Heart right ventricle (tissue), 16 donors: Measurements from ENCODE around the gene WDR90. TPM values are rescaled to one million over a fixed set of nuclear protein-coding genes. Genes with fewer than 3 reads are reported as not detected.

Source experiments
- ATAC-seq, 8 donors: fragments of 200-7000 bp; cut with Tn5 transposase; one replicate each; pipeline ENCODE4 v1.9.1; 2020; ENCODE audit warnings: mild to moderate bottlenecking in 8 of 8, moderate library complexity in 8 of 8, moderate number of reproducible peaks in 1 of 8
- DNase-seq, 2 donors: peaks; one replicate each; pipeline ENCODE4 v3.0.0-alpha.2; 2020
- H3K27ac ChIP-seq, 10 donors: fragments of 200-600 bp; sonication (generic) in 2 of 10; one replicate each; pipeline versions ENCODE4 v1.5.0 to v1.8.0; 2020 to 2022; ENCODE audit warnings: mild to moderate bottlenecking in 3 of 10
- H3K27me3 ChIP-seq, 7 donors: fragments of 200-600 bp; one replicate each; pipeline ENCODE4 v1.8.0; 2021 to 2022; ENCODE audit warnings: mild to moderate bottlenecking in 2 of 7
- H3K36me3 ChIP-seq, 9 donors: fragments of 200-600 bp; sonication (generic) in 1 of 9; one replicate each; pipeline versions ENCODE4 v1.5.0 to v1.8.0; 2020 to 2022; ENCODE audit warnings: mild to moderate bottlenecking in 2 of 9
- H3K4me1 ChIP-seq, 9 donors: fragments of 200-600 bp; sonication (generic) in 1 of 9; one replicate each; pipeline versions ENCODE4 v1.5.0 to v1.8.0; 2020 to 2022; ENCODE audit warnings: mild to moderate bottlenecking in 4 of 9
- H3K4me3 ChIP-seq, 10 donors: fragments of 200-600 bp; sonication (generic) in 2 of 10; one replicate each; pipeline versions ENCODE4 v1.5.0 to v1.8.0; 2020 to 2022; ENCODE audit warnings: mild to moderate bottlenecking in 7 of 10, moderate library complexity in 2 of 10
- H3K9me3 ChIP-seq, 11 donors: fragments of 200-600 bp in 10 of 11; sonication (generic) in 2 of 11; one replicate each; pipeline versions ENCODE4 v1.5.0 to v1.8.0; 2013 to 2022; ENCODE audit warnings: mild to moderate bottlenecking in 2 of 11, control low read depth in 1 of 11, moderate library complexity in 1 of 11
- WGBS, 2 donors: extraction: QIAGEN DNeasy Blood & Tissue Kit; methylation state at CpG; one replicate each; pipeline ENCODE4 v1.1.7; 2013; ENCODE audit warnings: inconsistent platforms in 1 of 2; 5-methylcytosine and 5-hydroxymethylcytosine counted together
- intact Hi-C, 10 donors: fragments of 100-400 bp; cut with DNase I; formaldehyde crosslinking; loops; one replicate each; pipeline versions ENCODE4 v1.11.1 to v1.14.2; 2022
- polyA plus RNA-seq, 2 donors: library from polyadenylated mRNA; stranded (reverse); fragments of 200-250 nt; gene quantifications; one replicate each; pipeline ENCODE4 v1.2.3, GENCODE V29; 2013
- total RNA-seq, 10 donors: library from RNA; stranded (reverse); fragmentation: NEBNext Ultra II Directional in 3 of 10; extraction: Animal tissue kit (Norgen Biotek cat#: 25700) in 3 of 10; gene quantifications; one replicate each; pipeline versions ENCODE4 v1.2.1 to v1.2.4, GENCODE V29; 2021 to 2023
- TF ChIP-seq, protein P1 (sequence below), 9 donors: fragments of 200-600 bp; sonication (generic) in 2 of 9; IDR thresholded peaks; one replicate each; pipeline versions ENCODE4 v1.5.0 to v1.8.0; 2021 to 2022; ENCODE audit warnings: antibody characterized with exemption in 9 of 9, mild to moderate bottlenecking in 5 of 9, moderate library complexity in 1 of 9
- donor health status: Arrhythmogenic right ventricular cardiomyopathy.
- donor health status: ischemic (EF 13 %, LVEDD 7.1; RV severe dilation, severe dysfunction).
- donor health status: healthy with polysubstance abuse.
- donor health status: DM: no; HTN: yes; CAD: no.
- donor health status: DM: no; HTN: no; CAD: no.
- donor health status: ischemic (EF 25% LVEDD 6.9; RV normal size, moderate dysfunction).
- donor health status: ischemic (EF 25% LVEDD 5.7; RV mildly dilated, moderate dysfunction).
- donor health status: healthy.
- donor health status: DM: yes; HTN: yes; CAD: no.
- donor health status: Ischemic cardiomyopathy.
- donor health status: ischemic (EF 35%, LVEDD 5.7; RV mildly dilated, moderate dysfunction).
- donor health status: nonischemic (EF 11% LVEDD 7.7; RV severe dilation, severe dysfunction).
- donor health status: DM: yes; HTN: yes; CAD: no.
- donor health status: PGD.
- donor health status: ischemic (EF 29% LVEDD 5.4; RV normal size, mild dysfunction).
- donor health status: nonischemic (EF 23%, LVEDD 6.1; RV moderate dilation, normal function).

Gene WDR90
- total and polyA plus RNA-seq, 12 donors: 7.1 to 23.8 (median 9.9) TPM

DNA sequence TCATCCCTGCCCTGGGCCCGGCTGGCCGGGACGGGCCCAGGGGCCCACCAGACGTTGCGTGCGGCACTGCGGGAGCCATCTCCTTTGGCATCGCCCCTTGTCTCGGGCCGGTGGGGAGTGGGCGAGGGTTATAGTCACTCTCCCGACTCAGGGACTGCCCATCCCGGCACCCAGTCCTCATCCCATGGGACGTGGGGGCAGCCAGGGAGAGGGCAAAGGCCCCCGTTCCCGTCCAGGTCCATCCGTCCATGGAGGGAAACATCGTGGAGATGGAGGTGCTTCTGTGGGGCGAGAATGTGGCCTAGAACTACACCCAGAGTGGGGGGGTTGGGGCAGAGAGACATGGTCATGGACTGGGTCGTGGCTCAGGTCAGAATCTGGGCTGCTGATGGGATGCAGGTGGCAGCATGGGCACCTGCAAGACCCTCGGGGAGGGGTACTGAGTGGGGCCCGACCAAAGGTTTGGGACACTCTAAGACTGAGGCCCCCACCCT is 2.4 kb upstream of the WDR90 start:
- intact Hi-C loops: no loop called here
- TF ChIP-seq, protein P1, sequence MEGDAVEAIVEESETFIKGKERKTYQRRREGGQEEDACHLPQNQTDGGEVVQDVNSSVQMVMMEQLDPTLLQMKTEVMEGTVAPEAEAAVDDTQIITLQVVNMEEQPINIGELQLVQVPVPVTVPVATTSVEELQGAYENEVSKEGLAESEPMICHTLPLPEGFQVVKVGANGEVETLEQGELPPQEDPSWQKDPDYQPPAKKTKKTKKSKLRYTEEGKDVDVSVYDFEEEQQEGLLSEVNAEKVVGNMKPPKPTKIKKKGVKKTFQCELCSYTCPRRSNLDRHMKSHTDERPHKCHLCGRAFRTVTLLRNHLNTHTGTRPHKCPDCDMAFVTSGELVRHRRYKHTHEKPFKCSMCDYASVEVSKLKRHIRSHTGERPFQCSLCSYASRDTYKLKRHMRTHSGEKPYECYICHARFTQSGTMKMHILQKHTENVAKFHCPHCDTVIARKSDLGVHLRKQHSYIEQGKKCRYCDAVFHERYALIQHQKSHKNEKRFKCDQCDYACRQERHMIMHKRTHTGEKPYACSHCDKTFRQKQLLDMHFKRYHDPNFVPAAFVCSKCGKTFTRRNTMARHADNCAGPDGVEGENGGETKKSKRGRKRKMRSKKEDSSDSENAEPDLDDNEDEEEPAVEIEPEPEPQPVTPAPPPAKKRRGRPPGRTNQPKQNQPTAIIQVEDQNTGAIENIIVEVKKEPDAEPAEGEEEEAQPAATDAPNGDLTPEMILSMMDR (IDR thresholded peaks at IDR 0.05): no peak
- no peaks in the 10 kb centered on the region for H3K27me3 ChIP-seq
- ATAC-seq (no peak), DNase-seq (no peak)
- peak overlapping the region in 4 of 10 donors; percentile 16 to 33 (median 22) for H3K4me3 ChIP-seq
- peaks cover 37 to 79% (median 64%) of the 10 kb centered on the region in 9 donors for H3K4me1 ChIP-seq
- H3K27ac ChIP-seq: peak overlapping the region; percentile 64 to 96 (median 80)
- 73 to 77% methylated on average over 22 of the region's 22 CpGs for WGBS, 2 donors
- H3K9me3 ChIP-seq: no peaks in the 10 kb centered on the region
- H3K36me3 ChIP-seq: peaks cover 0 to 3% (median 0%) of the 10 kb centered on the region in 9 donors

DNA sequence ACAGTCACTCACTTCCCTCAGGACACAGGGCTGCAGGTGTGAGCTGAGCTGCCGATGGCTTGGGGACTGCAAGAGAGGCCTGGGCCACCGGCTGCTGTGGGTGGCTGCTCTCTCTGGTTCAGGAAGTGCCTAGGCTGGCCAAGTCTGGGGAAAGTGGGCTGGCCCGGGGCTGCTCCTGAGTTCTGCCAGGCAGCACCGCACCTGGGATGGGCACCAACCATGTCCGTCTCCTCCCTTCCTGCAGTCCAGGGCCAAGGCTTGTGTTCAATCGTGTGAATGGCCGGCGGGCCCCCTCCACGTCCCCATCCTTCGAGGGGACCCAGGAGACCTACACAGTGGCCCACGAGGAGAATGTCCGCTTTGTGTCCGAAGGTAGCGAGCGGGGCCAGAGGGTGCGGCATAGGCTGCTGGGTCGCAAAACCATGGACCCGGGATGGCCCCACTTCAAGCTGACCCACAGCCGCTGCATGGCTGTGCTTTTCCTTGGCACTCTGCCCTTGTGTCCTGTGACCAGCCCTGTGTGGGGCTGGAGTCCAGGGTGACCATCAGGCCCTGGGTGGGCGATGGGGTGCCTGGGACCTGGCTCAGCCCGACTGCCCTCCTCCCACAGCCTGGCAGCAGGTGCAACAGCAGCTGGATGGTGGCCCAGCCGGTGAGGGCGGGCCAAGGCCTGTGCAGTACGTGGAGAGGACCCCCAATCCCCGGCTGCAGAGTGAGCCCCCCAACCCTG is 1.8 kb upstream of the WDR90 start:
- peaks cover 0 to 5% (median 0%) of the 10 kb centered on the region in 9 donors for H3K36me3 ChIP-seq
- H3K4me1 ChIP-seq: peaks cover 37 to 78% (median 64%) of the 10 kb centered on the region in 9 donors
- intact Hi-C loops: no loop called here
- no peak overlapping the region for H3K4me3 ChIP-seq
- ATAC-seq (peak in 5 of 8 donors; percentile 0 to 7 (median 3)), DNase-seq (no peak)
- 65 to 68% methylated on average over 25 of the region's 25 CpGs for WGBS, 2 donors
- no peaks in the 10 kb centered on the region for H3K27me3 ChIP-seq
- H3K9me3 ChIP-seq: no peaks in the 10 kb centered on the region
- peak overlapping the region in 8 of 10 donors; percentile 80 to 96 (median 92) for H3K27ac ChIP-seq
- TF ChIP-seq, protein P1 (IDR thresholded peaks at IDR 0.05): no peak

DNA sequence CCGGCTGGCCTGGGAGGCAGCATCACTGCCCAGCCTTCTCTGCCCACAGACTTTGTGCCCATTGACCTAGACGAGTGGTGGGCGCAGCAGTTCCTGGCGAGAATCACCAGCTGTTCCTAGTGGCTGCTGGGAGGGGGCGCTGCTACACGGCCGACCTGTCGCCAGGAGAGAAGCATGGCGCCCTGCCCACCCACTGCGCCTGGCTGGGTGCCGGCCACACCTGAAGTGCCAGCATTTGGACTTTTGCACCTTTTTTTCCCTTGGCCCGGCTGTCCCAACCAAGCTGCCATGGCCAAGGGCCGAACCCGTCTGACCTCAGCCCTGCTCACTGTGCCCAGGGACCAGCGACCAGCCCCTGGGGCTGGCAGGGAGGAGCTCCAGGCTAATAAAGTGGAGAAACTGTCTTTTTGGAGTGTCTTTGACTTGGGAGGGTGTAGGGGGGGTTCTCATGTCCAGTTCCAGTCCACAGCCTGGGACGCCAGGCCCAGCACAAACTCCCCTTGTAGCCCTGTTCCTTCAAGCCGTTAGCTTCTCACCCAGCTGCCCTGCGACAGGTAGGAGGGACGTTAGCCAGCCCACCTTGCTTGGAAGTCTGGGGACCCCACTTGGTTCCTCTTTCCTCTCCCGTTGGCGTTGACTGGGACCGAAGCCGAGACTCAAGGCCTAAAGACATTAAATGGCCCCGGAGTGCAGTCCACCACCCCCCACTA is 939 bp upstream of the WDR90 start:
- 42 to 52% methylated on average over 24 of the region's 24 CpGs for WGBS, 2 donors
- intact Hi-C loops: no loop called here
- peaks cover 33 to 69% (median 55%) of the 10 kb centered on the region in 9 donors for H3K4me1 ChIP-seq
- no peaks in the 10 kb centered on the region for H3K9me3 ChIP-seq
- H3K4me3 ChIP-seq: peak overlapping the region; percentile 65 to 85 (median 74)
- ATAC-seq (peak in 1 of 8 donors; percentile 5), DNase-seq (no peak)
- peaks cover 0 to 13% (median 0%) of the 10 kb centered on the region in 9 donors for H3K36me3 ChIP-seq
- TF ChIP-seq, protein P1 (IDR thresholded peaks at IDR 0.05): peak in 7 of 9 donors; percentile 10 to 45 (median 24)
- H3K27ac ChIP-seq: peak overlapping the region; percentile 76 to 96 (median 88)
- no peaks in the 10 kb centered on the region for H3K27me3 ChIP-seq

DNA sequence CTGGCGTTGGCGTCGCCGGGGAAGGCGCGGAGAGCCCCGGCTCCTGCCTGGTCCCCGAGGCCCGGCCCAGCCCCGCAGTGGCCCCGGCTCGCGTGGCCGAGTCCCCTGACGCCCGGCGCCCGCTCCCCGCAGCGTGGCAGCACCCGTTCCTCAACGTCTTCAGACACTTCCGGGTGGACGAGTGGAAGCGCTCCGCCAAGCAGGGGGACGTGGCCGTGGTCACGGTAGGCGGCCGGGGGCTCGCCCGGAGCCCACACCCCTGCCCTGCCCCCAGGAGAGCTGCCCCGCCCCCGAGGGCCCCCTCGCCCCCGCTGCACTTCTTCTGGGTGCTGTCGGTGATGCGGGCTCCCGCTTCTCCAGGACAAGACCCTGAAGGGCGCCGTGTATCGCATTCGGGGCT is 466 bp downstream of the WDR90 start:
- Histone ChIP-seq H3K27ac (peak overlapping the region in 9 of 10 donors; percentile 80 to 96 (median 89)), H3K4me3 (peak overlapping the region; percentile 65 to 85 (median 74)), H3K27me3 (no peaks in the 10 kb centered on the region), H3K9me3 (no peaks in the 10 kb centered on the region), H3K4me1 (peaks cover 31 to 55% (median 47%) of the 10 kb centered on the region in 9 donors), H3K36me3 (peaks cover 0 to 15% (median 0%) of the 10 kb centered on the region in 9 donors)
- no peak for DNase-seq
- peak in 3 of 8 donors; percentile 0 to 1 (median 1) for ATAC-seq
- WGBS, 2 donors: 3 to 6% methylated on average over 44 of the region's 44 CpGs
- TF ChIP-seq, protein P1 (IDR thresholded peaks at IDR 0.05): no peak
- intact Hi-C loops: loop anchor here in 1 of 10 donors (10.0 kb wide), 1 partner anchor 65 kb away; no protein-coding TSS in a partner anchor
